Activated T-helper 1 cell treated with anti-CD3 and anti-CD28 coated beads, Interleukin-2, amount 50 U/mL, for 16 hours (primary cell): Measurements from ENCODE around the gene PTPRT.
A peak's percentile ranks its signal among the peaks of the same experiment; 100 is the strongest.
"Not testable (repeated sequence)": the region's sequence is repeated elsewhere in the genome, so short reads cannot be mapped to it uniquely, and the experiment has no call there.

ENCODE experiments used
- DNase-seq, 2 donors: peaks; one replicate each; pipeline ENCODE4 v3.0.0-alpha.2; 2020; ENCODE audit warnings: low read depth in 1 of 2, low spot score in 1 of 2

PTPRT gene

GRCh38 chr20:43187476-43188233 lies 2.1 kb downstream of the PTPRT start:
- DNase-seq, result peak; percentile 12 to 21

- DNase-seq, result no peak
Observed at GRCh38 chr20:43186312-43186711, 3.4 kb downstream of the PTPRT start.

GRCh38 chr20:43185901-43186300 lies 3.8 kb downstream of the PTPRT start:
- no peak for DNase-seq

- DNase-seq, result no peak
Observed at GRCh38 chr20:43183536-43184070, 6.1 kb downstream of the PTPRT start.

GRCh38 chr20:43178080-43178479 lies 11.6 kb downstream of the PTPRT start:
- DNase-seq, result no peak

- no peak for DNase-seq
Observed at GRCh38 chr20:43176726-43177125, 13.0 kb downstream of the PTPRT start.

- no peak for DNase-seq
Observed at GRCh38 chr20:43171930-43172329, 17.8 kb downstream of the PTPRT start.

GRCh38 chr20:43170771-43171170 lies 18.9 kb downstream of the PTPRT start:
- no peak for DNase-seq

GRCh38 chr20:43167615-43168014 lies 22.1 kb downstream of the PTPRT start:
- DNase-seq, result no peak

GRCh38 chr20:43167021-43167420 lies 22.7 kb downstream of the PTPRT start:
- DNase-seq, result no peak

GRCh38 chr20:43165611-43166010 lies 24.1 kb downstream of the PTPRT start:
- DNase-seq, result no peak

GRCh38 chr20:43164736-43165135 lies 25.0 kb downstream of the PTPRT start:
- DNase-seq, result not testable (repeated sequence)

GRCh38 chr20:43161716-43162115 lies 28.0 kb downstream of the PTPRT start:
- DNase-seq, result no peak

- DNase-seq, result no peak
Observed at GRCh38 chr20:43160941-43161340, 28.8 kb downstream of the PTPRT start.

GRCh38 chr20:43159994-43160393 lies 29.7 kb downstream of the PTPRT start:
- no peak for DNase-seq

- no peak for DNase-seq
Observed at GRCh38 chr20:43155366-43156100, 34.2 kb downstream of the PTPRT start.

- DNase-seq, result no peak
Observed at GRCh38 chr20:43151901-43152300, 37.8 kb downstream of the PTPRT start.

GRCh38 chr20:43151256-43151655 lies 38.5 kb downstream of the PTPRT start:
- DNase-seq, result no peak

GRCh38 chr20:43140726-43141125 lies 49.0 kb downstream of the PTPRT start:
- DNase-seq, result no peak

GRCh38 chr20:43138061-43138770 lies 51.5 kb downstream of the PTPRT start:
- DNase-seq, result no peak

- DNase-seq, result no peak
Observed at GRCh38 chr20:43137160-43137559, 52.5 kb downstream of the PTPRT start.

- DNase-seq, result no peak
Observed at GRCh38 chr20:43124241-43124640, 65.5 kb downstream of the PTPRT start.
